Astrocyte of the spinal cord (primary cell): ENCODE measurements around the gene ACSM6.
A peak's percentile ranks its signal among the peaks of the same experiment; 100 is the strongest.
"Not testable (repeated sequence)": the region's sequence is repeated elsewhere in the genome, so short reads cannot be mapped to it uniquely, and the experiment has no call there.

Experiments
- DNase-seq: peaks from one replicate; pipeline ENCODE4 v3.0.0; 2011; ENCODE audit warnings: low read depth, low spot score
- H3K4me3 ChIP-seq: 2 replicates; pipeline ENCODE4 v1.5.1; 2011; ENCODE audit warnings: low read depth, mild to moderate bottlenecking, low read length, moderate library complexity
- CTCF ChIP-seq: IDR thresholded peaks from 2 replicates; pipeline ENCODE4 v1.5.1; 2012; ENCODE audit warnings: low read depth, mild to moderate bottlenecking, low read length, inconsistent platforms
- in situ Hi-C: cut with HindIII; loops from 2 replicates; pipeline ENCODE4 v1.10.0; 2017; ENCODE audit warnings: low sequenced_read_pairs

Gene ACSM6

GRCh38 chr10:95187617-95188016 lies 6.4 kb upstream of the ACSM6 start:
- in situ Hi-C loops = no loop called here
- no peak for DNase-seq
- no peak overlapping the region for H3K4me3 ChIP-seq
- no peak for TF ChIP-seq CTCF

- in situ Hi-C loops = no loop called here
- DNase-seq = no peak
- no peak overlapping the region for H3K4me3 ChIP-seq
- TF ChIP-seq CTCF = no peak
These were observed 5.4 kb upstream of the ACSM6 start for GRCh38 chr10:95188593-95188992.

GRCh38 chr10:95196046-95196445 lies 2.0 kb downstream of the ACSM6 start:
- DNase-seq = no peak
- no peak overlapping the region for H3K4me3 ChIP-seq
- TF ChIP-seq CTCF = no peak
- in situ Hi-C loops = no loop called here

GRCh38 chr10:95201736-95202135 lies 7.7 kb downstream of the ACSM6 start:
- DNase-seq = no peak
- in situ Hi-C loops = no loop called here
- TF ChIP-seq CTCF = peak; percentile 49
- no peak overlapping the region for H3K4me3 ChIP-seq

GRCh38 chr10:95202865-95203264 lies 8.8 kb downstream of the ACSM6 start:
- DNase-seq, in situ Hi-C loops, H3K4me3 ChIP-seq: not testable (repeated sequence)

GRCh38 chr10:95208702-95209391 lies 14.8 kb downstream of the ACSM6 start:
- H3K4me3 ChIP-seq = no peak overlapping the region
- DNase-seq = peak; percentile 24
- no peak for TF ChIP-seq CTCF
- in situ Hi-C loops = no loop called here

- H3K4me3 ChIP-seq = no peak overlapping the region
- TF ChIP-seq CTCF = no peak
- DNase-seq = no peak
- in situ Hi-C loops = no loop called here
These were observed 15.6 kb downstream of the ACSM6 start for GRCh38 chr10:95209509-95210127.
